Fibroblast of lung (primary cell): Measurements from ENCODE around the gene ATP10A. TPM values are rescaled to one million over a fixed set of nuclear protein-coding genes. Genes with fewer than 3 reads are reported as not detected.

Experiments used
- DNase-seq, 2 donors: peaks; one replicate each; pipeline versions ENCODE4 v3.0.0 to v3.0.0-alpha.2; 2010; ENCODE audit warnings: low read depth in 2 of 2
- H2AFZ ChIP-seq: 2 replicates; pipeline ENCODE4 v1.5.1; 2012; ENCODE audit warnings: low read length, control low read depth, inconsistent platforms
- H3K27ac ChIP-seq: 2 replicates; pipeline ENCODE4 v1.5.1; 2011; ENCODE audit warnings: low read length, control low read depth; ENCODE audit not compliant: insufficient read depth
- H3K27me3 ChIP-seq: 2 replicates; pipeline ENCODE4 v1.5.1; 2011; ENCODE audit warnings: mild to moderate bottlenecking, low read length; ENCODE audit not compliant: control insufficient read depth, insufficient read depth
- H3K36me3 ChIP-seq: 2 replicates; pipeline ENCODE4 v1.5.1; 2011; ENCODE audit warnings: low read length; ENCODE audit not compliant: control insufficient read depth, insufficient read depth
- H3K4me1 ChIP-seq: 2 replicates; pipeline ENCODE4 v1.5.1; 2011; ENCODE audit warnings: low read length; ENCODE audit not compliant: control insufficient read depth, insufficient read depth; ENCODE audit errors: extremely low read depth
- H3K4me2 ChIP-seq: 2 replicates; pipeline ENCODE4 v1.5.1; 2011; ENCODE audit warnings: low read length, control low read depth; ENCODE audit not compliant: insufficient read depth; ENCODE audit errors: extremely low read depth
- H3K4me3 ChIP-seq, 4 experiments: fragments of 200-600 bp in 1 of 4; sonication (generic) in 1 of 4; replicated peaks in 1 of 4; 2 replicates each; pipeline ENCODE4 v1.5.1; 2011 to 2016; ENCODE audit warnings: low read length in 4 of 4, low read depth in 3 of 4, mild to moderate bottlenecking in 3 of 4, control low read depth in 2 of 4, inconsistent platforms in 1 of 4, mixed read lengths in 1 of 4; ENCODE audit not compliant: insufficient read depth in 1 of 4; ENCODE audit errors: control extremely low read depth in 1 of 4
- H3K79me2 ChIP-seq: 2 replicates; pipeline ENCODE4 v1.5.1; 2012; ENCODE audit warnings: mild to moderate bottlenecking, low read length, inconsistent platforms; ENCODE audit not compliant: control insufficient read depth, insufficient read depth
- H3K9ac ChIP-seq: 2 replicates; pipeline ENCODE4 v1.5.1; 2011; ENCODE audit warnings: mild to moderate bottlenecking, low read length, control low read depth; ENCODE audit not compliant: insufficient read depth
- H3K9me3 ChIP-seq: 2 replicates; pipeline ENCODE4 v1.5.1; 2012; ENCODE audit warnings: low read depth, low read length; ENCODE audit not compliant: control insufficient read depth, insufficient read depth
- H4K20me1 ChIP-seq: 2 replicates; pipeline ENCODE4 v1.5.1; 2011; ENCODE audit warnings: low read length; ENCODE audit not compliant: control insufficient read depth, insufficient read depth; ENCODE audit errors: extremely low read depth
- EZH2 ChIP-seq: IDR thresholded peaks from 2 replicates; pipeline ENCODE4 v1.5.1; 2012; ENCODE audit warnings: low read length, control low read depth, mild to moderate bottlenecking; ENCODE audit errors: missing control alignments
- polyA plus RNA-seq, 2 donors: library from polyadenylated mRNA; depleted of rRNA in 1 of 2; stranded (reverse) in 1 of 2; unstranded in 1 of 2; fragments of >200 nt; gene quantifications; 2 replicates each; pipeline ENCODE4 v1.2.1, GENCODE V29; 2011 to 2012; ENCODE audit warnings: missing spikeins in 1 of 2
- total RNA-seq: library from RNA; depleted of rRNA; stranded (reverse); fragments of >200 nt; gene quantifications from 2 replicates; pipeline ENCODE4 v1.2.1, GENCODE V29; 2014
- TF ChIP-seq, protein P1 (sequence below), 2 donors: IDR thresholded peaks in 1 of 2; conservative IDR thresholded peaks in 1 of 2; 1 replicate in 1 of 2; 2 replicates in 1 of 2; pipeline ENCODE4 v1.5.1; 2011 to 2012; ENCODE audit warnings: low read length in 2 of 2, control low read depth in 1 of 2, inconsistent platforms in 1 of 2, low read depth in 1 of 2, mild to moderate bottlenecking in 1 of 2

The ATP10A gene
- total and polyA plus RNA-seq, 2 donors (not counting 1 experiment from before 2014, with no cell fraction given), result 12.7 to 13.8 TPM

- no peak for DNase-seq
- H3K4me1 ChIP-seq, result peaks cover 4% of the 10 kb centered on the region
- no peak overlapping the region for H3K9ac ChIP-seq
These were observed 128.3 kb downstream of the ATP10A start for GRCh38 chr15:25734680-25735355.

GRCh38 chr15:25733856-25734679, 129.1 kb downstream of the ATP10A start:
- no peak overlapping the region for H3K4me3 ChIP-seq
- H4K20me1 ChIP-seq, result no peaks in the 10 kb centered on the region
- no peak overlapping the region for H3K9ac ChIP-seq
- H3K79me2 ChIP-seq, result no peaks in the 10 kb centered on the region
- H2AFZ ChIP-seq, result no peak overlapping the region
- no peaks in the 10 kb centered on the region for H3K9me3 ChIP-seq
- no peaks in the 10 kb centered on the region for H3K27me3 ChIP-seq
- DNase-seq, result no peak
- H3K4me1 ChIP-seq, result peaks cover 4% of the 10 kb centered on the region
- TF ChIP-seq, protein P1, sequence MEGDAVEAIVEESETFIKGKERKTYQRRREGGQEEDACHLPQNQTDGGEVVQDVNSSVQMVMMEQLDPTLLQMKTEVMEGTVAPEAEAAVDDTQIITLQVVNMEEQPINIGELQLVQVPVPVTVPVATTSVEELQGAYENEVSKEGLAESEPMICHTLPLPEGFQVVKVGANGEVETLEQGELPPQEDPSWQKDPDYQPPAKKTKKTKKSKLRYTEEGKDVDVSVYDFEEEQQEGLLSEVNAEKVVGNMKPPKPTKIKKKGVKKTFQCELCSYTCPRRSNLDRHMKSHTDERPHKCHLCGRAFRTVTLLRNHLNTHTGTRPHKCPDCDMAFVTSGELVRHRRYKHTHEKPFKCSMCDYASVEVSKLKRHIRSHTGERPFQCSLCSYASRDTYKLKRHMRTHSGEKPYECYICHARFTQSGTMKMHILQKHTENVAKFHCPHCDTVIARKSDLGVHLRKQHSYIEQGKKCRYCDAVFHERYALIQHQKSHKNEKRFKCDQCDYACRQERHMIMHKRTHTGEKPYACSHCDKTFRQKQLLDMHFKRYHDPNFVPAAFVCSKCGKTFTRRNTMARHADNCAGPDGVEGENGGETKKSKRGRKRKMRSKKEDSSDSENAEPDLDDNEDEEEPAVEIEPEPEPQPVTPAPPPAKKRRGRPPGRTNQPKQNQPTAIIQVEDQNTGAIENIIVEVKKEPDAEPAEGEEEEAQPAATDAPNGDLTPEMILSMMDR (conservative IDR thresholded peaks at IDR 0.05 in 1 of 2, IDR thresholded peaks at IDR 0.05 in 1 of 2; ENCODE audit: low read depth in 1 of 2, low read length in 2 of 2), result no peak
- TF ChIP-seq EZH2, result no peak
- H3K36me3 ChIP-seq, result no peaks in the 10 kb centered on the region
- no peak overlapping the region for H3K27ac ChIP-seq
- H3K4me2 ChIP-seq, result no peak overlapping the region

More at GRCh38 chr15:25734680-25735355, 128.3 kb downstream of the ATP10A start:
- H3K36me3 ChIP-seq, result no peaks in the 10 kb centered on the region
- no peak overlapping the region for H3K4me2 ChIP-seq
- no peaks in the 10 kb centered on the region for H4K20me1 ChIP-seq
- no peak overlapping the region for H2AFZ ChIP-seq
- no peaks in the 10 kb centered on the region for H3K79me2 ChIP-seq
- no peak overlapping the region for H3K27ac ChIP-seq
- H3K27me3 ChIP-seq, result no peaks in the 10 kb centered on the region
- TF ChIP-seq EZH2, result no peak
- TF ChIP-seq, protein P1 (conservative IDR thresholded peaks at IDR 0.05 in 1 of 2, IDR thresholded peaks at IDR 0.05 in 1 of 2; ENCODE audit: low read depth in 1 of 2, low read length in 2 of 2), result no peak
- no peak overlapping the region for H3K4me3 ChIP-seq
- no peaks in the 10 kb centered on the region for H3K9me3 ChIP-seq

- peaks cover 4% of the 10 kb centered on the region for H3K4me1 ChIP-seq
- H3K79me2 ChIP-seq, result no peaks in the 10 kb centered on the region
- no peaks in the 10 kb centered on the region for H3K27me3 ChIP-seq
- no peak overlapping the region for H2AFZ ChIP-seq
- DNase-seq, result no peak
- no peak for TF ChIP-seq EZH2
- TF ChIP-seq, protein P1 (conservative IDR thresholded peaks at IDR 0.05 in 1 of 2, IDR thresholded peaks at IDR 0.05 in 1 of 2; ENCODE audit: low read depth in 1 of 2, low read length in 2 of 2), result no peak
- H3K4me3 ChIP-seq, result no peak overlapping the region
- H3K27ac ChIP-seq, result no peak overlapping the region
- H4K20me1 ChIP-seq, result no peaks in the 10 kb centered on the region
- H3K9ac ChIP-seq, result no peak overlapping the region
- H3K9me3 ChIP-seq, result no peaks in the 10 kb centered on the region
- H3K36me3 ChIP-seq, result no peaks in the 10 kb centered on the region
- no peak overlapping the region for H3K4me2 ChIP-seq
These were observed 129.9 kb downstream of the ATP10A start for GRCh38 chr15:25733036-25733855.
